OCI-LY1 (cell line): ENCODE data around the gene EDEM2.

ENCODE experiments used
- H2AFZ ChIP-seq: fragments of 200-600 bp; sonication (generic), shearing (Covaris generic); 2 replicates; pipeline ENCODE4 v1.6.0; 2014; ENCODE audit warnings: antibody characterized with exemption, mild to moderate bottlenecking, low read length
- H3F3A ChIP-seq: fragments of 200-600 bp; sonication (generic), shearing (Covaris generic); 2 replicates; pipeline ENCODE4 v1.6.0; 2014; ENCODE audit warnings: mild to moderate bottlenecking, antibody characterized with exemption, low read length, moderate library complexity; ENCODE audit not compliant: insufficient read depth
- H3K27ac ChIP-seq: fragments of 200-600 bp; sonication (generic); 2 replicates; pipeline ENCODE4 v1.5.1; 2014; ENCODE audit warnings: low read length, mixed run types, mild to moderate bottlenecking, low read depth; ENCODE audit not compliant: poor library complexity, severe bottlenecking
- H3K27me3 ChIP-seq: fragments of 200-600 bp; sonication (generic); 2 replicates; pipeline ENCODE4 v1.6.0; 2014; ENCODE audit warnings: antibody characterized with exemption, mild to moderate bottlenecking, low read length, moderate library complexity; ENCODE audit not compliant: insufficient read depth
- H3K36me3 ChIP-seq: fragments of 200-600 bp; sonication (generic); 2 replicates; pipeline ENCODE4 v1.6.1; 2014; ENCODE audit warnings: mild to moderate bottlenecking, antibody characterized with exemption, low read length, moderate library complexity, mixed read lengths; ENCODE audit not compliant: insufficient read depth
- H3K4me1 ChIP-seq: fragments of 200-600 bp; sonication (generic); 2 replicates; pipeline ENCODE4 v1.5.1; 2014; ENCODE audit warnings: mild to moderate bottlenecking, low read length, moderate library complexity; ENCODE audit not compliant: insufficient read depth, severe bottlenecking
- H3K4me2 ChIP-seq: fragments of 200-600 bp; sonication (generic), shearing (Covaris generic); 2 replicates; pipeline ENCODE4 v1.6.1; 2014; ENCODE audit warnings: low read length
- H3K4me3 ChIP-seq: fragments of 200-600 bp; sonication (generic); 2 replicates; pipeline ENCODE4 v1.5.1; 2014; ENCODE audit warnings: low read length, low read depth, mild to moderate bottlenecking, mixed read lengths; ENCODE audit not compliant: poor library complexity, severe bottlenecking
- H3K79me2 ChIP-seq: fragments of 200-600 bp; shearing (Covaris generic); 2 replicates; pipeline ENCODE4 v1.6.1; 2016; ENCODE audit warnings: mixed run types, low read length, mixed read lengths; ENCODE audit not compliant: insufficient read depth
- H3K9ac ChIP-seq: fragments of 200-600 bp; sonication (generic), shearing (Covaris generic); 2 replicates; pipeline ENCODE4 v1.6.1; 2014; ENCODE audit warnings: mild to moderate bottlenecking, low read length, mixed read lengths
- H3K9me2 ChIP-seq: fragments of 200-600 bp; sonication (generic), shearing (Covaris generic); 2 replicates; pipeline ENCODE4 v1.6.1; 2014; ENCODE audit warnings: low read depth, mild to moderate bottlenecking, low read length, mixed read lengths
- H3K9me3 ChIP-seq: fragments of 200-600 bp; shearing (Covaris generic); 2 replicates; pipeline ENCODE4 v1.6.1; 2014; ENCODE audit warnings: low read length, mixed read lengths
- H4K20me1 ChIP-seq: fragments of 200-600 bp; sonication (generic), shearing (Covaris generic); 2 replicates; pipeline ENCODE4 v1.6.0; 2016; ENCODE audit warnings: mild to moderate bottlenecking, low read length; ENCODE audit not compliant: insufficient read depth
- CTCF ChIP-seq: fragments of 200-600 bp; sonication (generic), shearing (Covaris generic); IDR thresholded peaks from 2 replicates; pipeline ENCODE4 v1.5.1; 2017; ENCODE audit warnings: mild to moderate bottlenecking, antibody characterized with exemption, low read length, moderate library complexity, mixed read lengths
- EZH2 ChIP-seq: fragments of 200-600 bp; sonication (generic), shearing (Covaris generic); IDR thresholded peaks from 2 replicates; pipeline ENCODE4 v1.8.0; 2017; ENCODE audit warnings: borderline replicate concordance, mixed run types, mild to moderate bottlenecking, antibody characterized with exemption, low read length, moderate library complexity, mixed read lengths

The EDEM2 gene

GRCh38 chr20:35129647-35130069 lies 17.5 kb downstream of the EDEM2 start:
- Histone ChIP-seq H3K79me2 (no peaks in the 10 kb centered on the region), H2AFZ (no peak overlapping the region), H3K27me3 (no peaks in the 10 kb centered on the region), H3K4me2 (no peak overlapping the region), H3K9me3 (no peaks in the 10 kb centered on the region), H3K9me2 (no peaks in the 10 kb centered on the region), H4K20me1 (no peaks in the 10 kb centered on the region), H3K36me3 (peaks cover 36% of the 10 kb centered on the region; the same call in 1 of the 2 replicates), H3K4me3 (no peak overlapping the region), H3F3A (no peaks in the 10 kb centered on the region), H3K9ac (no peak overlapping the region), H3K27ac (no peak overlapping the region), H3K4me1 (no peaks in the 10 kb centered on the region)
- TF ChIP-seq CTCF = no peak
- no peak for TF ChIP-seq EZH2

GRCh38 chr20:35125753-35126152 lies 21.4 kb downstream of the EDEM2 start:
- no peaks in the 10 kb centered on the region for H3K9me3 ChIP-seq
- no peak overlapping the region for H3K9ac ChIP-seq
- H3K4me1 ChIP-seq = no peaks in the 10 kb centered on the region
- H3K9me2 ChIP-seq = no peaks in the 10 kb centered on the region
- no peak overlapping the region for H3K4me2 ChIP-seq
- H3K27me3 ChIP-seq = no peaks in the 10 kb centered on the region
- TF ChIP-seq CTCF (no peak), EZH2 (no peak)
- H3K27ac ChIP-seq = no peak overlapping the region
- H3K36me3 ChIP-seq = peaks cover 44% of the 10 kb centered on the region
- no peaks in the 10 kb centered on the region for H3F3A ChIP-seq
- H3K79me2 ChIP-seq = no peaks in the 10 kb centered on the region
- H3K4me3 ChIP-seq = no peak overlapping the region
- no peak overlapping the region for H2AFZ ChIP-seq
- no peaks in the 10 kb centered on the region for H4K20me1 ChIP-seq

GRCh38 chr20:35122756-35123405 lies 24.3 kb downstream of the EDEM2 start:
- Histone ChIP-seq H3K79me2 (no peaks in the 10 kb centered on the region), H3K9me3 (no peaks in the 10 kb centered on the region), H4K20me1 (no peaks in the 10 kb centered on the region), H3K27me3 (no peaks in the 10 kb centered on the region), H3K4me3 (no peak overlapping the region), H3K36me3 (peaks cover 47% of the 10 kb centered on the region), H3K4me1 (no peaks in the 10 kb centered on the region), H3F3A (no peaks in the 10 kb centered on the region), H2AFZ (no peak overlapping the region), H3K9ac (no peak overlapping the region), H3K9me2 (no peaks in the 10 kb centered on the region), H3K4me2 (no peak overlapping the region), H3K27ac (no peak overlapping the region)
- TF ChIP-seq EZH2 (no peak), CTCF (no peak)
